IMR-90 (cell line): Measurements from ENCODE around the gene ADD1. TPM values are rescaled to one million over a fixed set of nuclear protein-coding genes. Genes with fewer than 3 reads are reported as not detected.

ENCODE experiments used
- ATAC-seq: fragments of 200-7000 bp; cut with Tn5 transposase; 2 replicates; pipeline ENCODE4 v1.9.1; 2020; ENCODE audit warnings: low read depth, mild to moderate bottlenecking, moderate library complexity
- BruUV-seq: library from RNA; stranded (reverse); fragments of 400-500 nt; replicated peaks from 2 replicates; lab custom pipeline; 2021; lab: Mats Ljungman, UMichigan
- CTCF ChIA-PET: fragments of 300-600 bp; formaldehyde crosslinking; extraction: SDS; loops from one replicate; lab custom pipeline; 2021; ENCODE audit warnings: antibody characterized with exemption; lab: Yijun Ruan, JAX
- POLR2A ChIA-PET: fragments of 300-600 bp; sonication (Branson Sonifier 250); formaldehyde crosslinking; loops from one replicate; lab custom pipeline; 2022; ENCODE audit warnings: antibody characterized with exemption; ENCODE audit not compliant: unreplicated experiment; lab: Charles Lee
- DNase-seq: peaks from one replicate; pipeline ENCODE4 v3.0.0; 2013
- H2AFZ ChIP-seq: replicated peaks from 2 replicates; pipeline ENCODE3; 2013; ENCODE audit warnings: low read length, mild to moderate bottlenecking; ENCODE audit not compliant: poor library complexity
- H2AK5ac ChIP-seq: 2 replicates; pipeline ENCODE4 v1.6.1; 2013; ENCODE audit warnings: low read depth, low read length, inconsistent platforms
- H2AK9ac ChIP-seq: replicated peaks from 2 replicates; pipeline ENCODE3; 2013; ENCODE audit warnings: mild to moderate bottlenecking, low read depth, low read length, moderate library complexity; ENCODE audit not compliant: poor library complexity
- H2BK120ac ChIP-seq: 2 replicates; pipeline ENCODE4 v1.6.1; 2013; ENCODE audit warnings: low read depth, low read length, inconsistent platforms
- H2BK15ac ChIP-seq: 3 replicates; pipeline ENCODE4 v1.6.1; 2013; ENCODE audit warnings: low read depth, low read length, inconsistent platforms
- H2BK20ac ChIP-seq: 2 replicates; pipeline ENCODE4 v1.6.1; 2013; ENCODE audit warnings: low read depth, mild to moderate bottlenecking, inconsistent platforms, low read length, moderate library complexity
- H2BK5ac ChIP-seq: 2 replicates; pipeline ENCODE4 v1.6.1; 2013; ENCODE audit warnings: mild to moderate bottlenecking, low read depth, low read length, inconsistent platforms; ENCODE audit not compliant: poor library complexity, severe bottlenecking
- H3K14ac ChIP-seq: replicated peaks from 2 replicates; pipeline ENCODE4 v1.6.1; 2013; ENCODE audit warnings: low read depth, low read length, inconsistent platforms
- H3K18ac ChIP-seq: 2 replicates; pipeline ENCODE4 v1.6.1; 2013; ENCODE audit warnings: low read depth, low read length, control low read depth
- H3K23ac ChIP-seq: 2 replicates; pipeline ENCODE4 v1.6.1; 2013; ENCODE audit warnings: low read depth, low read length, inconsistent platforms
- H3K27ac ChIP-seq: 2 replicates; pipeline ENCODE4 v1.5.1; 2013; ENCODE audit warnings: mild to moderate bottlenecking, control low read depth, low read length; ENCODE audit not compliant: insufficient read depth
- H3K27me3 ChIP-seq: 2 replicates; pipeline ENCODE4 v1.6.1; 2013; ENCODE audit warnings: low read length; ENCODE audit not compliant: control insufficient read depth, insufficient read depth
- H3K36me3 ChIP-seq: 2 replicates; pipeline ENCODE4 v1.6.1; 2013; ENCODE audit warnings: low read length, mixed read lengths; ENCODE audit not compliant: control insufficient read depth, insufficient read depth
- H3K4ac ChIP-seq: 2 replicates; pipeline ENCODE4 v1.6.1; 2013; ENCODE audit warnings: low read depth, low read length, inconsistent platforms
- H3K4me1 ChIP-seq: 2 replicates; pipeline ENCODE4 v1.6.1; 2013; ENCODE audit warnings: low read length, mixed read lengths; ENCODE audit not compliant: control insufficient read depth, insufficient read depth
- H3K4me2 ChIP-seq: 2 replicates; pipeline ENCODE4 v1.6.1; 2013; ENCODE audit warnings: low read depth, mild to moderate bottlenecking, control low read depth, low read length, moderate library complexity
- H3K4me3 ChIP-seq: 2 replicates; pipeline ENCODE4 v1.5.1; 2013; ENCODE audit warnings: low read depth, mild to moderate bottlenecking, control low read depth, low read length, moderate library complexity; ENCODE audit not compliant: insufficient read depth
- H3K56ac ChIP-seq: 2 replicates; pipeline ENCODE4 v1.6.1; 2013; ENCODE audit warnings: low read length, inconsistent platforms; ENCODE audit not compliant: insufficient read depth; ENCODE audit errors: extremely low read depth
- H3K79me1 ChIP-seq, 2 experiments: 2 replicates each; pipeline ENCODE4 v1.6.1; 2013; ENCODE audit warnings: low read length in 2 of 2, inconsistent platforms in 1 of 2, low read depth in 1 of 2
- H3K9ac ChIP-seq: 2 replicates; pipeline ENCODE4 v1.6.1; 2013; ENCODE audit warnings: low read depth, low read length, control low read depth
- H3K9me1 ChIP-seq: 2 replicates; pipeline ENCODE4 v1.6.1; 2013; ENCODE audit warnings: low read length, inconsistent platforms; ENCODE audit not compliant: insufficient read depth
- H3K9me3 ChIP-seq: 2 replicates; pipeline ENCODE4 v1.6.1; 2013; ENCODE audit warnings: low read length; ENCODE audit not compliant: control insufficient read depth, insufficient read depth
- H4K20me1 ChIP-seq: 2 replicates; pipeline ENCODE4 v1.6.1; 2013; ENCODE audit warnings: low read length, inconsistent platforms; ENCODE audit not compliant: insufficient read depth
- H4K5ac ChIP-seq: 2 replicates; pipeline ENCODE4 v1.6.1; 2013; ENCODE audit warnings: mild to moderate bottlenecking, low read depth, low read length, control low read depth
- H4K8ac ChIP-seq, 2 experiments: 2 replicates each; pipeline ENCODE4 v1.6.1; 2013; ENCODE audit warnings: low read depth in 2 of 2, low read length in 2 of 2, control low read depth in 1 of 2, inconsistent platforms in 1 of 2
- H4K91ac ChIP-seq: 2 replicates; pipeline ENCODE4 v1.6.1; 2013; ENCODE audit warnings: low read depth, low read length, inconsistent platforms; ENCODE audit not compliant: insufficient read depth
- BHLHE40 ChIP-seq: fragments of 150-350 bp; IDR thresholded peaks from 2 replicates; pipeline ENCODE4 v1.6.1; 2016; ENCODE audit warnings: mild to moderate bottlenecking, low read depth, low read length
- CEBPB ChIP-seq: IDR thresholded peaks from 2 replicates; pipeline ENCODE4 v1.6.1; 2012; ENCODE audit warnings: low read depth, low read length, improper control_type of control experiment
- CHD1 ChIP-seq: IDR thresholded peaks from 2 replicates; pipeline ENCODE4 v1.6.1; 2012; ENCODE audit warnings: low read depth, low read length, improper control_type of control experiment
- ELK1 ChIP-seq: fragments of 150-350 bp; IDR thresholded peaks from 2 replicates; pipeline ENCODE4 v1.6.1; 2016; ENCODE audit warnings: low read depth, mild to moderate bottlenecking, low read length, moderate library complexity, borderline replicate concordance
- FOS ChIP-seq: fragments of 150-350 bp; IDR thresholded peaks from 2 replicates; pipeline ENCODE4 v1.6.1; 2016; ENCODE audit warnings: low read depth, low read length
- MAFK ChIP-seq: IDR thresholded peaks from 2 replicates; pipeline ENCODE4 v1.6.1; 2012; ENCODE audit warnings: low read depth, low read length, improper control_type of control experiment
- MAZ ChIP-seq: IDR thresholded peaks from 2 replicates; pipeline ENCODE4 v1.6.1; 2012; ENCODE audit warnings: low read depth, mild to moderate bottlenecking, low read length, improper control_type of control experiment, moderate library complexity, borderline replicate concordance
- MXI1 ChIP-seq: IDR thresholded peaks from 2 replicates; pipeline ENCODE4 v1.6.1; 2012; ENCODE audit warnings: low read depth, mild to moderate bottlenecking, low read length, moderate library complexity, borderline replicate concordance
- POLR2A ChIP-seq: IDR thresholded peaks from 2 replicates; pipeline ENCODE4 v1.6.1; 2012; ENCODE audit warnings: mild to moderate bottlenecking, low read depth, low read length
- RAD21 ChIP-seq: IDR thresholded peaks from 2 replicates; pipeline ENCODE4 v1.6.1; 2012; ENCODE audit warnings: low read length, improper control_type of control experiment
- RCOR1 ChIP-seq: IDR thresholded peaks from 2 replicates; pipeline ENCODE4 v1.6.1; 2012; ENCODE audit warnings: mild to moderate bottlenecking, low read length, improper control_type of control experiment; ENCODE audit not compliant: insufficient replicate concordance
- SMC3 ChIP-seq: fragments of 150-350 bp; IDR thresholded peaks from 2 replicates; pipeline ENCODE4 v1.6.1; 2016; ENCODE audit warnings: low read depth, mild to moderate bottlenecking, antibody characterized with exemption, low read length, moderate library complexity
- USF2 ChIP-seq: fragments of 150-350 bp; IDR thresholded peaks from 2 replicates; pipeline ENCODE4 v1.6.1; 2017; ENCODE audit warnings: mild to moderate bottlenecking, antibody characterized with exemption, low read length, low read depth
- WGBS, 2 experiments: methylation state at CpG; one replicate each; pipeline versions ENCODE4 v1.1.5 to v1.1.7; 2013; ENCODE audit warnings: missing lambda C conversion rate in 2 of 2; ENCODE audit not compliant: insufficient read length in 1 of 2; ENCODE audit errors: extremely low coverage in 2 of 2; 5-methylcytosine and 5-hydroxymethylcytosine counted together
- dilution Hi-C: fragments of 300-500 bp; cut with HindIII; formaldehyde crosslinking; loops from one replicate; pipeline ENCODE4 v1.14.3; 2018; ENCODE audit warnings: low sequenced_read_pairs; ENCODE audit not compliant: unreplicated experiment
- in situ Hi-C: fragments of 300-500 bp; cut with MboI; formaldehyde crosslinking; loops from 3 replicates; pipeline ENCODE4 v1.14.3; 2019; ENCODE audit warnings: low sequenced_read_pairs, inconsistent platforms, mixed read lengths
- intact Hi-C: fragments of 100-400 bp; cut with micrococcal nuclease; formaldehyde crosslinking; loops from 2 replicates; pipeline ENCODE4 v1.10.0; 2022
- polyA plus RNA-seq, 3 experiments: library from polyadenylated mRNA; depleted of rRNA; stranded (reverse); fragments of >200 nt; gene quantifications; 2 replicates each; pipeline ENCODE4 v1.2.3, GENCODE V29; 2012; ENCODE audit warnings: low replicate concordance in 1 of 3
- total RNA-seq: library from RNA; depleted of rRNA; stranded (reverse); fragments of >200 nt; gene quantifications from 2 replicates; pipeline ENCODE4 v1.2.3, GENCODE V29; 2012
- TF ChIP-seq, protein P1 (sequence below): conservative IDR thresholded peaks from 2 replicates; pipeline ENCODE4 v1.5.1; 2012; ENCODE audit warnings: mild to moderate bottlenecking, low read depth, low read length, improper control_type of control experiment

ADD1 gene
- total and polyA plus RNA-seq, 2 of the 4 experiments (the other 2 are of a cell fraction): 122 to 215 TPM

DNA sequence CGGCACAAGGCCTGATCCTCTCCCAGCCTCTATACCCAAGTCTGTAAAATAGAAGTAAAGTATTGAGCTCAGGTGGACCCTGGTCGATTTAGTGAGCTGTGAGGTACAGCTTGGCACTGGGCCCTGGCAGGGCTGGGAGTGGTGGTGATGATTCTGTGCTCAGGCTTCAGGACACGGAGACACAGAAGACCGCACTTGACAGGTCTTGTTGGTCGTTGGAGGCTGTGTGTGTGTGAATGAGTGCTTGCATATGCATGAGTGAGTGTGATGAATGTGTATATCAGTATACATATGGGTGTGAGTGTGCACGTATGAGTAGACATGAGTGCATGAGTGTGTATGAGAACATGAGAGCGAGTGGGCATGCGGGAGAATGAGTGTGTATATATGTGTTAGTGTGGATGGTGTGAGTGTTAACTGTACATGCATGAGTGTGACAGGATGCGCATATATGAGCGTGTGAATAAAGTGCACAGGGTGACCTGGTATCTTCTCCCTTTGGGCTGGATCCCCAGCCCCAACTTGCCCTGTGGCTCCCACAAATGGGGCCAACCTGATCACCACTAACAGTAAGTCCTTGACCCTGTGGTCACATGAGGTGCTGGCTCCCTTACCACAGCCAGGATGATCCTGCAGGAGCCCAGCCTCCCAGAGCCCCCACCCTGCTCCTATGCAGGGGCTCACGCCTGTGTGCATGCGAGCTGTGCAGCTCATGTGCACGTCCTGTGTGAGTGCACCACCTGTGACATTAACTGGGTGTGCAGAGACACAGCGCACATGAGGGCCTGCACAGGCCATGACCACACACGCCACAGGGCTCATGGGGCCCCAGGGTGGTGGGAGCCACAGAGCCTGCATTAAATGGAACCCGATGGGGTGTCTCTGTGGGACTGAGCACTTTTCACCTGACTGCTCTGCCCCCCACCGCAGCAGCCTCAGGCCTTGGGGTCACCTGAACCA lies 29.9 kb upstream of the ADD1 start:
- no peak overlapping the region for H4K5ac ChIP-seq
- in situ Hi-C loops: no loop called here
- no peak overlapping the region for H3K4me3 ChIP-seq
- peak overlapping the region; percentile 2; the same call in 1 of the 2 replicates for H2AK5ac ChIP-seq
- no peak overlapping the region for H2BK5ac ChIP-seq
- H3K9me1 ChIP-seq: peaks cover 16% of the 10 kb centered on the region; the same call in 1 of the 2 replicates
- H3K4me2 ChIP-seq: no peak overlapping the region
- H3K14ac ChIP-seq: no peak overlapping the region
- no peak overlapping the region for H4K91ac ChIP-seq
- ChIA-PET POLR2A (no interaction called here), CTCF (no interaction called here)
- H2BK120ac ChIP-seq: no peak overlapping the region
- 90 to 100% methylated on average over 2 to 10 of the region's 17 CpGs for WGBS, 2 experiments
- no peak overlapping the region for H2AFZ ChIP-seq
- no TSS peak for BruUV-seq
- ATAC-seq (no peak), DNase-seq (no peak)
- peaks cover 24% of the 10 kb centered on the region for H3K4me1 ChIP-seq
- H2BK15ac ChIP-seq: no peak overlapping the region
- peak overlapping the region; percentile 24 for H2AK9ac ChIP-seq
- H3K9ac ChIP-seq: no peak overlapping the region
- H3K79me1 ChIP-seq: peaks cover 12 to 64% of the 10 kb centered on the region in 2 experiments
- no peak overlapping the region for H3K4ac ChIP-seq
- no peak overlapping the region for H3K23ac ChIP-seq
- dilution Hi-C loops: no loop called here
- H2BK20ac ChIP-seq: no peak overlapping the region
- H4K8ac ChIP-seq: peak overlapping the region in 1 of 2 experiments; percentile 96; a peak in 1 of 4 replicates
- intact Hi-C loops: no loop called here
- H3K36me3 ChIP-seq: no peaks in the 10 kb centered on the region; the same call in 1 of the 2 replicates
- no peak overlapping the region for H3K27ac ChIP-seq
- no peak overlapping the region for H3K18ac ChIP-seq
- 0 out of 2 replicates have a peak, but pooled peaks cover 4% of the 10 kb centered on the region for H4K20me1 ChIP-seq
- no peaks in the 10 kb centered on the region for H3K27me3 ChIP-seq
- no peaks in the 10 kb centered on the region for H3K9me3 ChIP-seq
- no peak overlapping the region for H3K56ac ChIP-seq
- TF ChIP-seq, protein P1, sequence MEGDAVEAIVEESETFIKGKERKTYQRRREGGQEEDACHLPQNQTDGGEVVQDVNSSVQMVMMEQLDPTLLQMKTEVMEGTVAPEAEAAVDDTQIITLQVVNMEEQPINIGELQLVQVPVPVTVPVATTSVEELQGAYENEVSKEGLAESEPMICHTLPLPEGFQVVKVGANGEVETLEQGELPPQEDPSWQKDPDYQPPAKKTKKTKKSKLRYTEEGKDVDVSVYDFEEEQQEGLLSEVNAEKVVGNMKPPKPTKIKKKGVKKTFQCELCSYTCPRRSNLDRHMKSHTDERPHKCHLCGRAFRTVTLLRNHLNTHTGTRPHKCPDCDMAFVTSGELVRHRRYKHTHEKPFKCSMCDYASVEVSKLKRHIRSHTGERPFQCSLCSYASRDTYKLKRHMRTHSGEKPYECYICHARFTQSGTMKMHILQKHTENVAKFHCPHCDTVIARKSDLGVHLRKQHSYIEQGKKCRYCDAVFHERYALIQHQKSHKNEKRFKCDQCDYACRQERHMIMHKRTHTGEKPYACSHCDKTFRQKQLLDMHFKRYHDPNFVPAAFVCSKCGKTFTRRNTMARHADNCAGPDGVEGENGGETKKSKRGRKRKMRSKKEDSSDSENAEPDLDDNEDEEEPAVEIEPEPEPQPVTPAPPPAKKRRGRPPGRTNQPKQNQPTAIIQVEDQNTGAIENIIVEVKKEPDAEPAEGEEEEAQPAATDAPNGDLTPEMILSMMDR: no peak
- TF ChIP-seq MAZ (no peak), FOS (no peak), SMC3 (no peak), RAD21 (no peak), BHLHE40 (no peak), ELK1 (no peak), CHD1 (no peak), USF2 (no peak), MXI1 (no peak), MAFK (no peak), POLR2A (no peak), RCOR1 (no peak), CEBPB (no peak)
